K562 (cell line): Measurements from ENCODE around the gene ENKD1. TPM values are rescaled to one million over a fixed set of nuclear protein-coding genes. Genes with fewer than 3 reads are reported as not detected.
A peak's percentile ranks its signal among the peaks of the same experiment; 100 is the strongest.

Experiments used
- BCOR ChIP-seq: fragments of 450-650 bp; IDR thresholded peaks from 2 replicates; pipeline ENCODE4 v1.6.1; 2016
- CTBP1 ChIP-seq: fragments of 450-650 bp; IDR thresholded peaks from 2 replicates; pipeline ENCODE4 v1.6.1; 2016; ENCODE audit warnings: borderline replicate concordance
- EWSR1 ChIP-seq: fragments of 450-650 bp; IDR thresholded peaks from 2 replicates; pipeline ENCODE4 v1.6.1; 2018; ENCODE audit warnings: borderline replicate concordance, mild to moderate bottlenecking, low read depth, moderate library complexity; ENCODE audit not compliant: partially characterized antibody
- GTF2A2 ChIP-seq: IDR thresholded peaks from 2 replicates; pipeline ENCODE4 v1.6.1; 2016; ENCODE audit warnings: mild to moderate bottlenecking, missing genetic modification characterization, missing compliant biosample characterization
- HLTF ChIP-seq: fragments of 450-650 bp; IDR thresholded peaks from 2 replicates; pipeline ENCODE4 v1.6.1; 2016
- HNRNPUL1 ChIP-seq: fragments of 200-400 bp; formaldehyde crosslinking; IDR thresholded peaks from 2 replicates; pipeline ENCODE4 v1.6.1; 2017; ENCODE audit warnings: low read length
- KDM5B ChIP-seq: fragments of 200-600 bp; sonication (generic); IDR thresholded peaks from 2 replicates; pipeline ENCODE4 v1.6.1; 2012; ENCODE audit warnings: low read depth, mild to moderate bottlenecking, moderate library complexity, low read length, control low read depth, inconsistent platforms; ENCODE audit not compliant: insufficient replicate concordance
- MTA3 ChIP-seq: fragments of 450-650 bp; formaldehyde crosslinking; IDR thresholded peaks from 2 replicates; pipeline ENCODE4 v1.6.1; 2017; ENCODE audit warnings: mild to moderate bottlenecking, borderline replicate concordance
- NR2C2 ChIP-seq, 2 experiments: fragments of 200-800 bp in 1 of 2; sonication (Bioruptor generic) in 1 of 2; sonication (generic) in 1 of 2; formaldehyde crosslinking in 1 of 2; IDR thresholded peaks; 2 replicates each; pipeline versions ENCODE4 v1.6.1 to v1.8.0; 2016 to 2022; ENCODE audit warnings: mild to moderate bottlenecking in 1 of 2, missing compliant biosample characterization in 1 of 2, missing genetic modification characterization in 1 of 2, missing genetic modification reagents in 1 of 2
- POLR2AphosphoS2 ChIP-seq: IDR thresholded peaks from 2 replicates; pipeline ENCODE4 v1.6.1; 2012; ENCODE audit warnings: low read length, improper control_type of control experiment
- POLR2AphosphoS5 ChIP-seq: IDR thresholded peaks from 2 replicates; pipeline ENCODE4 v1.6.1; 2011; ENCODE audit warnings: mild to moderate bottlenecking, low read depth, low read length, moderate library complexity; ENCODE audit not compliant: control insufficient read depth, insufficient read depth
- RBFOX2 ChIP-seq: fragments of 200-400 bp; formaldehyde crosslinking; IDR thresholded peaks from 2 replicates; pipeline ENCODE4 v1.6.1; 2017; ENCODE audit warnings: low read depth, mild to moderate bottlenecking, low read length, moderate library complexity
- TAF1 ChIP-seq: IDR thresholded peaks from 2 replicates; pipeline ENCODE4 v1.6.1; 2011; ENCODE audit warnings: mild to moderate bottlenecking, low read length, moderate library complexity; ENCODE audit not compliant: insufficient read depth, control insufficient read depth, severe bottlenecking; ENCODE audit errors: extremely low read depth
- polyA plus RNA-seq, 8 experiments: library from polyadenylated mRNA; depleted of rRNA in 4 of 8; stranded (reverse) in 5 of 8; unstranded in 3 of 8; fragments of >200 nt; fragmentation: Nextera tagmentation in 2 of 8; fragmentation: Illumina TruSeq in 1 of 8; extraction: Ambion mirVana in 2 of 8; extraction: Trizol in 1 of 8; gene quantifications; 2 replicates each; pipeline versions ENCODE4 v1.2.1 to v1.2.3, GENCODE V29; 2011 to 2014; ENCODE audit warnings: inconsistent platforms in 1 of 8, missing spikeins in 1 of 8
- total RNA-seq, 7 experiments: library from RNA; depleted of rRNA in 6 of 7; stranded (reverse); fragments of >200 nt in 6 of 7; fragmentation: Illumina TruSeq in 2 of 7; extraction: Trizol in 2 of 7; gene quantifications; 2 replicates each; pipeline versions ENCODE4 v1.2.1 to v1.2.3, GENCODE V29; 2011 to 2021; ENCODE audit warnings: low replicate concordance in 1 of 7
- TF ChIP-seq, protein P1 (sequence below): fragments of 200-800 bp; sonication (Bioruptor generic); IDR thresholded peaks from 2 replicates; pipeline ENCODE4 v1.6.1; 2017; ENCODE audit warnings: missing genetic modification characterization, missing compliant biosample characterization
- TF ChIP-seq, protein P2 (sequence below): sonication (generic); formaldehyde crosslinking; IDR thresholded peaks from 2 replicates; pipeline ENCODE4 v1.8.0; 2022; ENCODE audit warnings: mild to moderate bottlenecking, missing genetic modification reagents
- TF ChIP-seq, protein P3 (sequence below): fragments of 450-650 bp; formaldehyde crosslinking; IDR thresholded peaks from 2 replicates; pipeline ENCODE4 v1.4.0; 2020; ENCODE audit warnings: mild to moderate bottlenecking, moderate library complexity
- TF ChIP-seq, protein P4 (sequence below): fragments of 450-650 bp; IDR thresholded peaks from 2 replicates; pipeline ENCODE4 v1.7.1; 2018; ENCODE audit warnings: mild to moderate bottlenecking, low read depth; ENCODE audit not compliant: partially characterized antibody
- TF ChIP-seq, protein P5 (sequence below): sonication (generic); formaldehyde crosslinking; IDR thresholded peaks from 2 replicates; pipeline ENCODE4 v1.8.0; 2022; ENCODE audit warnings: missing genetic modification reagents, mild to moderate bottlenecking, moderate library complexity, borderline replicate concordance

Gene ENKD1
- total and polyA plus RNA-seq, 9 of the 15 experiments (the other 6 are each of a cell fraction or from before 2014, with no cell fraction given): 1.1 to 26.9 (median 8.3) TPM

DNA sequence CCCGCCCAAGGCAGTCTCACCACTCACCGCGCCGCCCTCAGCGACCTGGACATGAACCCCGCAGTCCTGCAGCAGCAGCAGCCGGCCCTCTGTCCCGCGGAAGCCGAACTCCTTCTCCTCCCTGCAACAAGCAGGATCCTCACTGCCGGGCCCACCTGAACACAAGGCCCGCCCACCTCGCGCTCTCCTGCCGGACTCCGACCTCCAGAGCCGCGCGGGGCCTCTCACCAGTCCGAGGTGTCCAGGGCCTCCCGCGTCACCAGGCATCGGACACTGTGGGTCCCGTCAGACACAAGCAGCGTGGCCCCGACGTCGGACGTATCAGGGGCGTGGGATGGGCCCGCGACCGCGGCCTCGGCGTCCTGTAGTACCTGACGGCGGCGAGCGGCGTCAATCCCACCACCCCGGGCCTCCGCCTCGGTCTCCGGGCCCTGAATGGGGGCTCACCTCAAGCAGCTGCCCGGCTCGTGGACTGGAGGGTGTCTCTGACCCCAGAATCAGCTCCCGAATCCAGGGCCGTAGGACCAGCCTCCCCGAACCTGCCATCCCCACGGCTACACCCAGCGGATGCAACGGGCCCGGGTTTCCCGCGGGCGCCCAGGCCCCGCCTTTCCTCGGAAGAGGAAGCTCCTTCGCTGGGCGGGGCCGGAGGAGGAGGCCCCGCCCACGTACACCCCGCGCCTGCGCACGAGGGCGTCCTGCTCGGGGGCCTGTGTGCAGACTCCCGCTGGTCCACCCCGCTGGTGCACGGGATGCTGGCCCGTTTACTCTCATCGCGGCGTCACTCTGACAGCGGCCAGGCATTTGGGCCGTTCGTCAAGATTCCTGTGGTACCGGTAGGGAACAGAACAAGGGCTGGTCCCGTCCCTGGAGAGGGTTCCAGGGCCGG lies 6.6 kb downstream of the ENKD1 start, which contains the start of gene ACD (continued):
- TF ChIP-seq, protein P1, sequence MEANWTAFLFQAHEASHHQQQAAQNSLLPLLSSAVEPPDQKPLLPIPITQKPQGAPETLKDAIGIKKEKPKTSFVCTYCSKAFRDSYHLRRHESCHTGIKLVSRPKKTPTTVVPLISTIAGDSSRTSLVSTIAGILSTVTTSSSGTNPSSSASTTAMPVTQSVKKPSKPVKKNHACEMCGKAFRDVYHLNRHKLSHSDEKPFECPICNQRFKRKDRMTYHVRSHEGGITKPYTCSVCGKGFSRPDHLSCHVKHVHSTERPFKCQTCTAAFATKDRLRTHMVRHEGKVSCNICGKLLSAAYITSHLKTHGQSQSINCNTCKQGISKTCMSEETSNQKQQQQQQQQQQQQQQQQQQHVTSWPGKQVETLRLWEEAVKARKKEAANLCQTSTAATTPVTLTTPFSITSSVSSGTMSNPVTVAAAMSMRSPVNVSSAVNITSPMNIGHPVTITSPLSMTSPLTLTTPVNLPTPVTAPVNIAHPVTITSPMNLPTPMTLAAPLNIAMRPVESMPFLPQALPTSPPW (CRISPR knock-in tag): peak; percentile 90
- TF ChIP-seq KDM5B: peak; percentile 83
- TF ChIP-seq HNRNPUL1: no peak
- TF ChIP-seq, protein P2, sequence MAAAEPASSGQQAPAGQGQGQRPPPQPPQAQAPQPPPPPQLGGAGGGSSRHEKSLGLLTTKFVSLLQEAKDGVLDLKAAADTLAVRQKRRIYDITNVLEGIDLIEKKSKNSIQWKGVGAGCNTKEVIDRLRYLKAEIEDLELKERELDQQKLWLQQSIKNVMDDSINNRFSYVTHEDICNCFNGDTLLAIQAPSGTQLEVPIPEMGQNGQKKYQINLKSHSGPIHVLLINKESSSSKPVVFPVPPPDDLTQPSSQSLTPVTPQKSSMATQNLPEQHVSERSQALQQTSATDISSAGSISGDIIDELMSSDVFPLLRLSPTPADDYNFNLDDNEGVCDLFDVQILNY (CRISPR knock-in tag): 0 out of 2 replicates have a peak, but pooled peaks have one; percentile 18
- TF ChIP-seq NR2C2 (CRISPR knock-in tag; IDR thresholded peaks at IDR 0.05): peak; percentile 49; the same call in 1 of the 2 replicates
- TF ChIP-seq NR2C2 (tag; IDR thresholded peaks at IDR 0.05): no peak; the same call in 1 of the 2 replicates
- TF ChIP-seq MTA3: 0 out of 2 replicates have a peak, but pooled peaks have one; percentile 19
- no peak for TF ChIP-seq POLR2AphosphoS2
- TF ChIP-seq TAF1: peak; percentile 50
- TF ChIP-seq POLR2AphosphoS5: peak; percentile 54; the same call in 1 of the 2 replicates
- no peak for TF ChIP-seq GTF2A2
- TF ChIP-seq BCOR: no peak
- TF ChIP-seq, protein P3, sequence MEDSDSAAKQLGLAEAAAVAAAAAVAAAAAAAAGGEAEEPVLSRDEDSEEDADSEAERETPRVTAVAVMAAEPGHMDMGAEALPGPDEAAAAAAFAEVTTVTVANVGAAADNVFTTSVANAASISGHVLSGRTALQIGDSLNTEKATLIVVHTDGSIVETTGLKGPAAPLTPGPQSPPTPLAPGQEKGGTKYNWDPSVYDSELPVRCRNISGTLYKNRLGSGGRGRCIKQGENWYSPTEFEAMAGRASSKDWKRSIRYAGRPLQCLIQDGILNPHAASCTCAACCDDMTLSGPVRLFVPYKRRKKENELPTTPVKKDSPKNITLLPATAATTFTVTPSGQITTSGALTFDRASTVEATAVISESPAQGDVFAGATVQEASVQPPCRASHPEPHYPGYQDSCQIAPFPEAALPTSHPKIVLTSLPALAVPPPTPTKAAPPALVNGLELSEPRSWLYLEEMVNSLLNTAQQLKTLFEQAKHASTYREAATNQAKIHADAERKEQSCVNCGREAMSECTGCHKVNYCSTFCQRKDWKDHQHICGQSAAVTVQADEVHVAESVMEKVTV (CRISPR knock-in tag): no peak
- peak; percentile 82; the same call in 1 of the 2 replicates for TF ChIP-seq HLTF
- no peak for TF ChIP-seq EWSR1
- TF ChIP-seq RBFOX2: peak; percentile 87
- TF ChIP-seq CTBP1: peak; percentile 12; the same call in 1 of the 2 replicates
- TF ChIP-seq, protein P4, sequence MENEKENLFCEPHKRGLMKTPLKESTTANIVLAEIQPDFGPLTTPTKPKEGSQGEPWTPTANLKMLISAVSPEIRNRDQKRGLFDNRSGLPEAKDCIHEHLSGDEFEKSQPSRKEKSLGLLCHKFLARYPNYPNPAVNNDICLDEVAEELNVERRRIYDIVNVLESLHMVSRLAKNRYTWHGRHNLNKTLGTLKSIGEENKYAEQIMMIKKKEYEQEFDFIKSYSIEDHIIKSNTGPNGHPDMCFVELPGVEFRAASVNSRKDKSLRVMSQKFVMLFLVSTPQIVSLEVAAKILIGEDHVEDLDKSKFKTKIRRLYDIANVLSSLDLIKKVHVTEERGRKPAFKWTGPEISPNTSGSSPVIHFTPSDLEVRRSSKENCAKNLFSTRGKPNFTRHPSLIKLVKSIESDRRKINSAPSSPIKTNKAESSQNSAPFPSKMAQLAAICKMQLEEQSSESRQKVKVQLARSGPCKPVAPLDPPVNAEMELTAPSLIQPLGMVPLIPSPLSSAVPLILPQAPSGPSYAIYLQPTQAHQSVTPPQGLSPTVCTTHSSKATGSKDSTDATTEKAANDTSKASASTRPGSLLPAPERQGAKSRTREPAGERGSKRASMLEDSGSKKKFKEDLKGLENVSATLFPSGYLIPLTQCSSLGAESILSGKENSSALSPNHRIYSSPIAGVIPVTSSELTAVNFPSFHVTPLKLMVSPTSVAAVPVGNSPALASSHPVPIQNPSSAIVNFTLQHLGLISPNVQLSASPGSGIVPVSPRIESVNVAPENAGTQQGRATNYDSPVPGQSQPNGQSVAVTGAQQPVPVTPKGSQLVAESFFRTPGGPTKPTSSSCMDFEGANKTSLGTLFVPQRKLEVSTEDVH: peak; percentile 96
- TF ChIP-seq, protein P5, sequence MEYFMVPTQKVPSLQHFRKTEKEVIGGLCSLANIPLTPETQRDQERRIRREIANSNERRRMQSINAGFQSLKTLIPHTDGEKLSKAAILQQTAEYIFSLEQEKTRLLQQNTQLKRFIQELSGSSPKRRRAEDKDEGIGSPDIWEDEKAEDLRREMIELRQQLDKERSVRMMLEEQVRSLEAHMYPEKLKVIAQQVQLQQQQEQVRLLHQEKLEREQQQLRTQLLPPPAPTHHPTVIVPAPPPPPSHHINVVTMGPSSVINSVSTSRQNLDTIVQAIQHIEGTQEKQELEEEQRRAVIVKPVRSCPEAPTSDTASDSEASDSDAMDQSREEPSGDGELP (CRISPR knock-in tag): peak; percentile 2; the same call in 1 of the 2 replicates
